GM19455 (cell line): ENCODE measurements around the gene C11orf21.

Source experiments
- ATAC-seq: cut with Tn5 transposase; IDR thresholded peaks from one replicate; pipeline ENCODE4 v1.9.1; 2021; ENCODE audit not compliant: unreplicated experiment

The C11orf21 gene

DNA sequence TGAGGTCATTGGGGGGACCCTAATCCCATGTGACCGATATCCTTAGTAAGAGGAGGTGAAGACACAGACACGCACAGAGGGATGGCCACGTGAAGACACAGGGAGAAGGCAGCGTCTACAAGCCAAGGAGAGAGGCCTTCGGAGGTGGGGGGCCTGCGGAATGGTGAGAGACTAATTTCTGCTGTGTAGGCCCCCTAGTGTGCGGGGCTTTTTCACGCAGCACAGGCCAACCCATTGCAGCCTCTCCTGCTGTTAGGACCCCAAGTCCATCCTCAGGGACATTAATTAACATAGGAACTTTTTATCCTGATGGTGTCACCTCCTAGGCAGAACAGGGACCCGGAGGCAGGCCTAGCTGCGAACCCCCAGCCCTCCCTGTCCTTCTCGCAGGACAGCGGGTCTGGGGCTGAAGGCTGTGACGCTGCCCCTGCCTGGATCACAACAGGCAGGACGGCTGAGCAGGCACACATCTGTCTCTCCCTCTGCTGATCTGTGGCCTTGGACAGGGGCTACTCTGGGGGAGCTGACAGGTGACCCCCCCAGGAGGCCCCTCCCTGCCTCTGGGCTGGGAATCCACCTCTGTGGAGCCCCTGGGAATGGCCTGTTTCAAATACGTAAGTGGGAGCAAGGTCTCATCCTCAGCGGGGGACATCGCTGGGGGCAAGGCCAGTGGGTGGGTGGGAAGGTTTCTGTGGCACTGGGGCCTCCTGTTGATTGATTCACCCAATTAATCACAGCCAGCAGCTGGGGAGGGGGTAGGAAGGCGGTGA lies 39.2 kb downstream of the C11orf21 start:
- ATAC-seq = no peak

DNA sequence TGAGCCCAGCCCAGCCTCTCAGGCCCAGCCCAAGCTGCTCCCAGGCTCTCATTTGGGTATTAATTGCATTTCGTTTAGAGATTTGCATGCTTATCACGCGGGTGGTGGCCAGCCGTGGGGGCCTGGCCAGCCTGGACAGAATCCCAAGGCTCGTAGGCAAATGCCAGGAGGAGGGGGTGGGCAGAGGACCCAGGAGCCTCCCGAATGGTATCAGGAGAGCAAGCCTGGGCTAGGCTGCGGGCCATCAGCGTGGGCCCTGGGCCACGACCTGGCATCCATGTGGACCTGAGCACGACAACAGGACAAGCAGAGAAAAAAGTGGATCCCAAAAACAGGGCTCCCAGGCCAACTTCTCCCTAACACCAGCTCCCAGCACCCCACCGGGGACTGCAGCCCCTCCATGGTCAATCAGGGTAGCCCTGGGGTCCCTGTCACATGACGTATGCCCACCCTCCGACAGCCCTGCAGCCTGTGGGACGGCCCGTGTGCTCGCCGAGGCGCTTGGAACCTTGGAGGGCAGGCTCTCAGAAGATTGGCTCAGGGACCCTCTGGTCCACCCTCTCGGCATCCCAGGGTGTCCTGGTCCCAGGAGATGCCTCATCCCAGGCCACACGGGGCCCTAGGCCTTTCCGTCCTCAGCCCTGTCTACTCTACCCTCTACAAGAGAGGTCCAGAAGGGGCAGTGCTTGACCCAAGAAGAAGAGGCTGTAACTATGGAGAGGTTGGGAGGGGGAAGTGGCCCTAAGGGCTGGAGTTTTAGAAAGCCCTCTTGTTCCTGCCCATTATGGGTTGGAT lies 40.1 kb downstream of the C11orf21 start:
- ATAC-seq = no peak

DNA sequence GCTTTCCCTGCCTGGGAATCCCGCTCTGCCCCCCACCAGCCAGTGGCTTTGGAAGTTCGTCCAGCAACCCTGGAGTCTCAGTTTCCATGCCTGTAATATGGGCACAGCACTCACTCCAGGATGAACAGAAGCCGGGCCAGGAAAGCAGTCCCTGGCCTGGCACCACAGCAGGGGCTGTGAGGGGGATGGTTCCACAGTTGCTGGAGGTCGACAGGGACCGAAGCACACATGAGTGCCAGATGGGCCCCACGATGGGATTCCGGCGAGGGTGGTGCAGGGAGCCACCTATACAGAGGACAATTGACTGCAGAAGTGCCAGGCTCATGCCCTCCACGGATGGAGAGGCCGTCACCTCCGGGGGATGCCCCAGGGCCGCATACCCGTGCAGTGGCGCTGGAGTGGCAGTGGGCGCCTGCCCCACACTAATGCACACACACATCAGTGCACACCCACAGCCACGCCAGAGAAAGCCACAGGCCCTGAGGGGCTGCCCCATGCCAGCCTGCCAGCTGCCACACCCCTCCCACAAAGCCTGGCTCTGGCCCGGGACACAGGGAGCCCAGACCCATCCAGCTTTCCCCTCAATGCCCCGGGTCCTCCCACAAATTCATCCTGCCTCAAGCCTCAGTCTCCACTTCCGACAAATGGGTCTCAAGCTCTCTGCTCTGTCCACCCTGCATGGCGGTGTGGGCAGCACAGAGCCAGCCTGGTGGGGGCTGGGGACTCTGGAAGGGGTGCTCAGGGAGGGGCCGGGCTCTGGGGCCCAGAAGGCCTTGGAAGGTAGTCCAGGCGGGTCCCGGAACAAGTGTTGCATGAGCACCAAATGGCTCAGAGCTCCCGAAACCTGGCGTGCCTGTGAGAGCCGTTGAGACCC lies 41.0 kb downstream of the C11orf21 start:
- no peak for ATAC-seq

DNA sequence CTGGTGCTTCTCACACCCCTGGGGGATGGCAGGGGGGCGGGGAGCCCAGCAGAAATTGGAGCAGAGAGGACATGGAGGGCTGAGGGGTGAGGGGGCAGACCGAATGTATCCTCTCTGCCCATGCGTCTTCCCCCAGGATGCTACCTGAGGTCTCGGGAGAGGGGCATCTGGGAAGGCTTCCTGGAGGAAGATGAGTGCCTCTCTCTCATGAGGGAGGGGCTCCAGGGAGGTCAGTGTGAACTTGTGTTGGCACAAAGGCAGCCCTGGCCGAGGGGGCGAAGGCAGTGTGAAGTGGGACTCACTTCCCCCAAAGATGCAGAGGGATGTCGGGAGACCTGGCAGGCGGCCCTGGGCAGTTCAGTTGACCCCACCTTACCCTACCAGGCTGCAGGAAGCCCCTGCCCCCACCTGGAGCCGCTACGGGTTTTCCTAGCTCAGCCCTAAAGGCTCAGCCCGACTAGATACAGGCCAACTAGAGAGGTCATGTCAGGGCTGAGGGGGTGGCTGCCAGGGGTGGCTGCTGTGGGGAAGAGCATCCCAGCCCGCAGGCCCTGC lies 41.7 kb downstream of the C11orf21 start:
- ATAC-seq = no peak

DNA sequence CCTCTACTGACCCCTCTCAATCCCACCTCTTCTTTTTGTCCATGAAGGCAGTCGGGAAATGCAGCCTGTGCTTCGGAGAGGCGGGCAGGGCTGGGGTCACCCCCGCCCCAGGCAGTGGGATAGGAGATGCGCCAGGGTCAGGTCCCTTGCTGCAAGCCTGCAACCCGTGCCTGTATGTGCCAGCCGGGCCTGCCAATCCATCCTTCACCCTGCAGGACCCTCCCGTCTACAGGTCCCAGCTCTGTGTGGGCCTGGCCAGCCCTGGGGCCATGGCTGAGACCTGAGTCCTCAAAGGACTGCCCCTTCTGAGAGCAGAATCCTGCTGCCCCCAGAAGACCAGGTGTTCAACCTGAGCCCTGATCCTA lies 42.3 kb downstream of the C11orf21 start:
- no peak for ATAC-seq

DNA sequence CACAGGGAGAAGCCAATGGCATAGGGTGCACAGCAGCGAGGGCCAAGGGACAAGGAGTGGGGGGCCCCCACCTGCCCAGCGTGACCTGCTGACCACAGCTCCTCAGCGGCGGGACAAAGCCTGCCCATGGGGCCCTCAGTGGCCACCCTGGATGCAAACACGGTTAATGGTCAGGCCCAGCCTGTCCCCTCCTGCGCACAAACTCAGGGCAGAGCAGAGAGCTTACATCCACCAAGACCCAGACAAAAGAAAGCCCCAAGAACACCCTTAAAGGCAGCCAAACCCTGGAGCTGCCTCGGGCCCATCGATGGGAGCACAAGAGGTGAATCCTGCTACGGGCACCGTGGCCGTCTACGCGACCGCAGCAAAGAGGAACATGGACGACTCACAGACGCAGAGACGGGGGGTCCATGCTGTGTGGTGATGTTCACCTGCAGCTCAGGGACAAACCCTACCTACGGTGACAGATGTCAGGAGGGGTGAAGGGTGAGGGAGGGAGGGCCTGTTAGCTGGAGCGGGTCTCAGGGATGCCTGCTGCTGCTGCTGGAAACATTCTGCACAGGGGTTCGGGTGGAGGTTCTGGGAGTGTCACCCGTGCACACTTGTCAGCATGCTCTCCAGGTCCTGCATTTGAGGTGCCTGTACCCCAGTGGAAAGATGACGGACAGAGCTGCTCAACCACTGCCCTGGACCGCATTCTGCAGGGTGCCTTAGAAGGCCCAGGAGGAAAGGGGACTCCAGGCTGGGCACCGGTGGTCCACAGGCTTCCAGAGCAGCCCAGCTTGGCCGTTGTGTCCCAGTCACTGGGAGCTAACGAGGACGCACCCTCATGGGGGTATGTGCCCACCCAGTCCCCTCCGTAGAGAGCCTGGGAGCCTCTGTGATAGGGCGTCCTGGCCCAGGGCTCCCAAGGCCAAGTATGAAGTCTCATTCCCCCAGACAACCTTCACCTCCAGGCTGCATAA lies 42.9 kb downstream of the C11orf21 start:
- no peak for ATAC-seq

DNA sequence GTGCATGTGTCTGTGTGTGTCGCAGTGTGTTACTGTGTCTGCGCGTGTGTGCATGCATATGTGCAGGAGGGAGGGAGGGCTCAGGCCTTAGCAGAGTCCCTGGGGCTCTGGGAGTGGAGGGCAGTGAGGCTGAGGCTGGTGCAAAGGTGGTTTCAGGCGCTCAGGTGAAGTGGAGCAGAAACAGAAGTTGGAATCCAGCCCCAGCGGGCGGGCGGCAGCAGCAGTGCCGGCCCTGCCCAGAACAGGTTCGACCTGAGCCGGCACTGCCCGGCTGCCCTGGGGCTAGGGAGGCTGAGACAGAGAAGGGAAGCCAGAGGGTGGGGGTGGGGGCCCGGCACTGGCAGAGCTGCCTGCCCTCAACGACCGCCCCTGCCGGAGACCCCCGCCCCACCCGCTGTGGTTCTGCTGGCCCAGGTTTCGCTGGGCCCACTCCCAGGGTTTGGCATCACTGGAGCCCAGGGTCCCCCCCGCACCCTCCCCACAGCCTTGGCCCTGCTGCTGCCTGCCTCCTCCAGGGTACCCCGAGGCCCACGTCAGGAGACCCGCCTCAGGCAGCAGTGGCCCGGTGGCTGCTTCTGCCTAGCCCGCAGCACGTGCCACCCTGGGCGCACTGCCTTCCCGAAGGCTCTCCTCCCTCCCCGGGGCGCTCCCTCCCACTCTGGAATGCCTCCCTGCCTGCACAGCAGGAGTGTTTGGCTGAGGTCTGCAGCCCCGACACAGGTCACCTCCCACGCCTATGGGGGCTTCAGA lies 44.6 kb downstream of the C11orf21 start:
- ATAC-seq = no peak

DNA sequence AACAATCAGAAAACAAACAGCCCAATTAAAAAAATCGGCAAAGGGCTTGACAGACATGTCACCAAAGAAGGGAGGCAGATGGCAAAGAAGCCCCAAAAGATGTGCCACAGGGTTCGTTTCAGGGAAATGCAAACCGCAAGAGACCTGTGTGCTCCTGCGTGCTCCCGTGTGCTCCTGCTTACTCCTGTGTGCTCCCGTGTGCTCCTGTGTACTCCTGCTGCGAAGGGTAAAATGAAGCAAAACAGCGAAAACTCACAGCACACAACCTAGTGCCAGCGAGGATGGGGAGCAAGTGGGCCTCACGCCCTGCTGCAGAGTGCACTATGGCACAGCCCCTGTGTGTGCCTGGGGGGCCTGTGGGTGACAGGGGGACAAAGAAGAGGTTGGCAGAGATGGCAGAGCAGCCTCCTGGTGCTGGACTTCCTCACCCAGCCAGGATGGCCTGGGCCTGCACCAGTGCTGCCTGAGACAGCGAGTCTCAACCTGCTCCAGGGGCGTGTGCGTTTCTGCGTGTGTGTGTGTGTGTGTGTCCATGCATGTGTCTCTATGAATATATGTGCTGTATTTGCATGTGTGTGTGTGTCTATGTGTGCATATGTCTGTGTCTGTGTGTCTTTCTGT lies 45.3 kb downstream of the C11orf21 start:
- ATAC-seq = no peak

DNA sequence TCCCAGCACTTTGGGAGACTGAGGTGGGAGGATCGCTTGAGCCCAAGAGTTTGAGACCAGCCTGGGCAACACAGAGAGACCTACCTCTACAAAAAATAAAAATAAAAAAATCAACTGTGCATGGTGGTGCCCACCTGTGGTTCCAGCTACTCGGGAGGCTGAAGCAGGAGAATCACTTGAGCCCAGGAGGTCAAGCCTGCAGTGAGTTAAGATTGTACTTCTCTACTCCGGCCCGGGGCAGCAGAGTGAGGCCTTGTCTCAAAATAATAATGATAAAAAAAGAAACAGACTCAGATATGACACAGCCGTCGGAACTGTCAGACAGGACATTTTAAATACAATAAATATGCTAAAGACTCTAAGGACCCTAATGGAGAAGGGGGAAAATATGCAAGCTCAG lies 49.7 kb downstream of the C11orf21 start:
- no peak for ATAC-seq

DNA sequence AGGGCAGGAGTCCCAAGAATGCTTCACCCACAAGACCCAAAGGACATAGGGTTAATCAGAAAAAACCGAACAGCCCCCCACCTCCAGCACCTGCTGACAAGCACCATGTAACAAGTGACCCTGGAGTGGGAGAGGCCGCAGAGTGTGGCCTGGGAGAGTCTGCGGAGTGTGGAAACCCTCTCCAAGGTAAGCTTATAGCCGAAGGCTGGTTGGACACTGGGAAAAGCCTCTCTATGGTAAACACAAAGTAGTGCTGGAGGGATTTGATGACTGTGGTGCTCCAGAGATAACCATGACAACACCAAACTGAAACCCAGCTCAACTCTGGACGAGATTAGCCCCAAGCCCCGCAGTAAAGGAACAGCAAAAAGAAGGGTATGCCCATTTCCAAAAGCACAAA lies 50.6 kb downstream of the C11orf21 start:
- no peak for ATAC-seq

DNA sequence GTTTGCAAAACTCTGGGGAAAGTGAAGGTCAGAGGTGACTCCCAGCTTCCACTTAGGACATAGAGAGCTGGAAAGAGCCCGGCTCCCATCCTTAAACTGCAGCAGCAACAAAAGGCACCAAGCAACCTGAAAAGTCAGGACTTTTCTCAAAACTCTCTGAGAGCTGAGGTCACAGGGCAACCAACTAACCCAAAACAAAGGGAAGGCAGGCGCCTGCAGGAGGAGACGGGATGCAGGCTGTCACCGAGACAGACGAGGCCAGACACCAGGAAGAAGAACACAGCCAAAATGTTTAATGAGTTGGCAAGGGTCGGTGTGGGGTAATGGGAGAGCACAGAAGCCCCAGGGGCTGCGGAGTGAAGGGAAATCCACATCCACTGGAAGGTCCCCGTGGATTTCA lies 51.2 kb downstream of the C11orf21 start:
- no peak for ATAC-seq

DNA sequence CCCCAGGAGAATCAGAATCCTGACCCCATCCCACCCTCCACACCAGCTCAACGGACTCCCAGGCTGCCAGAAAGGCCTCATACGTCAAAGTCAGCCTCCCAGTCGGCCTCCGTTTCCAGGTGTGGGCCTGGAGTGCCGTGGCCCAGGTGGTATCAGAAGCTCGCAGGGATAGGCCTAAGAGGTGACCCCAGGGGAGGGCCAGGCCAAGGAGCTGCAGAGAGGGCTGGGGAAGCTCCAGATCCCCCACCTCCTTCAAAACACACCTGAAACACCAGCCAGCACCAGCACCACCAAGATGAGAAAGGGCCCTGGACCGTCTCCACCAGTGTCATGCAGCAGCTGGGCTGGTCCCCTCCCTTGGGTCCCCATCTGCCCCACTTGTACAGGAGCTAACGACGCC lies 51.7 kb downstream of the C11orf21 start:
- ATAC-seq = no peak

DNA sequence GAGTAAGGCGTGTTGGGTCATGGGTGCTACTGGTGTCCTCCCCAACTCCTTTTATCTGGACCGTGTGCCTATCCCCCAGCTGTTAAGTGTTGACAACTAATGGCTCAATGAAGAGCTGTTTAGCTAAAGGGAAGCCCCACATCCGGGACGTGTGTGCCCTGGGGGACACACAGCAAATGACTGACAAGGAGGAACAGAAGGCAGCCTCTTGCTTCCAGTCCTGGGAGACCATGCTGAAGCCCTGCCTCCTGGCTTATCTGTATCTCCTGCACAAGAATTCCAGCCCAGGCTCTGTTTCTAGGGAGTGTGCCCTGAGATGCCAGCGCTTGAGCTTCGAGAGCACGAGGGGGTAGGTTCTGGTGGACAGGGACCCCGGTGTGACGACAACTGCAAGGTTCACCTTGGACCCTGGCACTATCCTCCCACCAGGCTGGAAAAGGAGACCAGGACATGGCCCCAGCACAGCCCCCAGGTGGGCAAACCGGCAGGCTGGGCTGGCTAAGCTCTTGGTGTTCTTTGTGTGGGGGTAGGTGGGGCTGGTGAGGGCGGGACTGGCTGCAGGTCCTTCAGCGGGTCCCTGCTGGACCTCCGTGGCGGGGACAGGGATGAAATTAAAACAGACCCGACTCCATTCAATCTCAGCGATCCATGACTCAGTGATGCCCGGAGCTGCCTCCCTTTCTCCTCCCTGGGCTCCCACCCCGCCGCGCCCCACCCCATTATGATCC lies 52.4 kb downstream of the C11orf21 start:
- no peak for ATAC-seq

DNA sequence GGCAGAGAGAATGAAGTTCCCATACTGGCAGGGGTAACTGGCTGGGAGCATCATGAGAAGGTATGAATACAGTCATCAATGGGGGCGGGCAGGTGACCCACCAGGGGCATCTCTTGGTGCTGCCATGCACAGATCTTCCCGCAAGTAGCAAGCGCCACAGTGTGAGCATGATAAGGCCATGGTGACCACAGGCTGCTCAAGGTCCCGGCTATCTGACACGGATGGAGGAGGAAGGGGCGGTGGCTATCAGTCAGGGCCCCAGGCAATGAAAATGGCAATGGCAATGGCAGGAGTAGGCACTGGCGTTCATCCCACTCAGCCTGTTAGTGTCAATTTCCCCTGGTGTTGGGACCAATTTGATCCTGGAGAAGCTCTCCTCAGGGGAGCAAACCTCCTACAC lies 53.0 kb downstream of the C11orf21 start:
- no peak for ATAC-seq

DNA sequence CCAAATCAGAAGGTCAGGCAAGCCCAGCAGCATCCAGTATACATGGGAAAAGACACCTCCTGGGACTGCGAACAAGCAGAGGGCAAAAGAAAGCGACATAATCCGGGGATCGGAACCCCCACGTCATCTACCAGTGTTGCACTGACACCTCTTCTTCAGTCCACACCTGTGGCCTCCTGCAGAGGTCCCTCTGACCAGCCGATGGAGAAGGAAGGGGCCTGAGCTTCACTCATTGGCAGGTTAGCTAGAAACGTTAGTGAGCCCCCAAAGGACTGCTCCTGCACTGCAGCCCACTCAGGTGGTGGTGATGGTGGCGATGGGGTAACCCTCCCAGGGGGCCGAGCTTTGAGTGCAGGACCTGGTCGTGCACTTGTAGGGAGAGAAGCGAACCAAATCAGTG lies 53.5 kb downstream of the C11orf21 start:
- no peak for ATAC-seq

DNA sequence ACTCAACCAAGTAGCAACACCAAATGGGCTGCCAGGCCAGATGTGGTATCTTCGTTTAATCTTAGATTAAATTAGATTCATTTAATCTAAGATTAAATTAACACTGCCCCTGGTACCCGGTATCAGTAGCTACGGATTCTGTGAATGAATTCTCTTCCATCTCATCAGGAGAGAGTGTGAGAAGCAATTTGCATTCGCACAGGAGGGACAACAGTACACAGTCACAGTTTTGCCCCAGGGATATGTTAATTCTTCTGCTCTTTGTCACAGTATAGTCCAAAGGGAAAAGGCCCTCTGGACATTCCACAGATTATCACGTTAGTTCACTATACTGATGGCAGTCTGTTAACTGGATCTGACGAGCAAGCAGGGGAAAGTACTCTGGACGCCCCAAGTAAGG lies 54.2 kb downstream of the C11orf21 start:
- ATAC-seq = no peak
